PFSK-1 (cell line): ENCODE data around the gene DPYD.

ENCODE experiments used
- FOXP2 ChIP-seq: optimal IDR thresholded peaks from 2 replicates; pipeline ENCODE3; 2011; ENCODE audit warnings: borderline replicate concordance, control low read depth, inconsistent platforms; ENCODE audit not compliant: insufficient read depth; ENCODE audit errors: extremely low read length, extremely low read depth
- POLR2AphosphoS5 ChIP-seq: IDR thresholded peaks from 2 replicates; pipeline ENCODE4 v1.6.1; 2012; ENCODE audit warnings: low read depth, mild to moderate bottlenecking, control low read depth, low read length, moderate library complexity
- REST ChIP-seq, 2 experiments: IDR thresholded peaks; 2 replicates each; pipeline versions ENCODE4 v1.6.1 to v1.8.0; 2011 to 2012; ENCODE audit warnings: low read depth in 2 of 2, low read length in 2 of 2, control low read depth in 1 of 2, inconsistent platforms in 1 of 2, mild to moderate bottlenecking in 1 of 2, moderate library complexity in 1 of 2; ENCODE audit not compliant: insufficient read depth in 1 of 2
- SIN3A ChIP-seq: IDR thresholded peaks from 2 replicates; pipeline ENCODE4 v1.6.1; 2012; ENCODE audit warnings: mild to moderate bottlenecking, low read length, moderate library complexity, borderline replicate concordance; ENCODE audit not compliant: insufficient read depth
- TAF1 ChIP-seq: IDR thresholded peaks from 2 replicates; pipeline ENCODE4 v1.6.1; 2012; ENCODE audit warnings: low read length, control low read depth, borderline replicate concordance; ENCODE audit not compliant: insufficient read depth

The DPYD gene

GRCh38 chr1:97306504-97306903 lies 614.3 kb downstream of the DPYD start:
- TF ChIP-seq SIN3A (no peak), POLR2AphosphoS5 (no peak), TAF1 (no peak), FOXP2 (no peak), REST (IDR thresholded peaks at IDR 0.05; ENCODE audit: insufficient read depth in 1 of 2, low read depth in 2 of 2, low read length in 2 of 2) (no peak)

GRCh38 chr1:97304366-97304765 lies 616.5 kb downstream of the DPYD start:
- TF ChIP-seq REST (IDR thresholded peaks at IDR 0.05; ENCODE audit: insufficient read depth in 1 of 2, low read depth in 2 of 2, low read length in 2 of 2) (no peak), POLR2AphosphoS5 (no peak), TAF1 (no peak), FOXP2 (no peak), SIN3A (no peak)

GRCh38 chr1:97298966-97299365 lies 621.9 kb downstream of the DPYD start:
- TF ChIP-seq SIN3A (no peak), FOXP2 (no peak), TAF1 (no peak), REST (IDR thresholded peaks at IDR 0.05; ENCODE audit: insufficient read depth in 1 of 2, low read depth in 2 of 2, low read length in 2 of 2) (no peak), POLR2AphosphoS5 (no peak)

- TF ChIP-seq FOXP2, result no peak
- TF ChIP-seq POLR2AphosphoS5, result no peak
- TF ChIP-seq SIN3A, result no peak
- no peak for TF ChIP-seq REST (IDR thresholded peaks at IDR 0.05; ENCODE audit: insufficient read depth in 1 of 2, low read depth in 2 of 2, low read length in 2 of 2)
- no peak for TF ChIP-seq TAF1
Observed at GRCh38 chr1:97297611-97298010, 623.2 kb downstream of the DPYD start.

GRCh38 chr1:97281962-97282361 lies 638.9 kb downstream of the DPYD start:
- no peak for TF ChIP-seq TAF1
- TF ChIP-seq REST (IDR thresholded peaks at IDR 0.05; ENCODE audit: insufficient read depth in 1 of 2, low read depth in 2 of 2, low read length in 2 of 2), result no peak
- TF ChIP-seq POLR2AphosphoS5, result no peak
- TF ChIP-seq SIN3A, result no peak
- TF ChIP-seq FOXP2, result no peak
